Nephron (organoid): ENCODE results near the gene DYNLT4.
A peak's percentile ranks its signal among the peaks of the same experiment; 100 is the strongest.
"Not testable (repeated sequence)": the region's sequence is repeated elsewhere in the genome, so short reads cannot be mapped to it uniquely, and the experiment has no call there.

Source experiments
- H3K27ac Mint-ChIP-seq, 3 experiments: 2 replicates each; pipeline ENCODE4 v1.8.0; 2020; ENCODE audit warnings: mixed read lengths in 3 of 3, mild to moderate bottlenecking in 2 of 3, moderate library complexity in 1 of 3
- H3K27me3 Mint-ChIP-seq: 2 replicates; pipeline ENCODE4 v1.8.0; 2021; ENCODE audit warnings: low read depth, mild to moderate bottlenecking, moderate library complexity, mixed read lengths
- H3K36me3 Mint-ChIP-seq: 2 replicates; pipeline ENCODE4 v1.8.0; 2020; ENCODE audit warnings: low read depth, mixed read lengths
- H3K4me1 Mint-ChIP-seq: 2 replicates; pipeline ENCODE4 v1.8.0; 2020; ENCODE audit warnings: mixed read lengths
- H3K4me3 Mint-ChIP-seq, 3 experiments: 2 replicates each; pipeline ENCODE4 v1.8.0; 2020; ENCODE audit warnings: mild to moderate bottlenecking in 3 of 3, mixed read lengths in 3 of 3, moderate library complexity in 2 of 3
- H3K9me3 Mint-ChIP-seq: 2 replicates; pipeline ENCODE4 v1.8.0; 2020; ENCODE audit warnings: mixed read lengths
- TF ChIP-seq, protein P1 (sequence below), 3 experiments: fragments of 200-600 bp; sonication (generic); IDR thresholded peaks; one replicate each; pipeline ENCODE4 v1.5.0; 2021; ENCODE audit warnings: antibody characterized with exemption in 3 of 3; ENCODE audit not compliant: unreplicated experiment in 3 of 3

Gene DYNLT4

DNA sequence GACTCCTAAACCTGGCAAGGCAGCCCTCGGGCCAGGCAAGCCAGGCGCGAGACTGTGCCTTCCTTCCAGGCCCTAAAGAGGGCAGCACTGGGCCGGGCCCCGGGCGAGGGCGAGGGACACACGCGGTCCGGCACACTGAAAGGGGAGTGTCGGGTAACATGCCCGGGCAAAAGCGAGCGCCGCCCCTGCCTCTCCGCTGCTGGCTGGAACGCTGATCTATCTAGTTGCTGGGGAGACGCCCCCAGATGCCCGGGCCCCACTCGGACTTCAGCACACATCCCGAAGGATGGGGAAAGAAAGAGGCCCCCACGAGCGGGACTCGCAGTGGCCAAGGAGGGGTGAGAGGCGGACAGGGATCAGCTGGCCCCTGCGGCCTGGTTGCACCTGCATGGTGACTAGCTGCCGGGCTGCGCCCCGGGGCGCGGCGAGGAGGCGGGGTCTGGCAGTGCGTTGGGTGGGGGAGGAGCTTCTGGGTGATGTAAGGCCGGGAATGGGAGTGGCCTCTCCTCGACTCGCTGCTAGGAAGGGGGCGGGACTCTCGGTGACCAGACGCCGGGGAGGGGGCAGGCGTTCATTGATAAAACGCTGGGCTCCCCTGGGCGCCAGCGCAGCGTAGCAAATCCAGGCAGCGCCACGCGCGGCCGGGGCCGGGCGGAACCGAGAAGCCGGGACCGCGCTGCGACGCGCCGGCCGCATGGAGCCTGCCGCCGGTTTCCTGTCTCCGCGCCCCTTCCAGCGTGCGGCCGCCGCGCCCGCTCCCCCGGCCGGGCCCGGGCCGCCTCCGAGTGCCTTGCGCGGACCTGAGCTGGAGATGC, 7.2 kb downstream of the DYNLT4 start, which contains the start of gene PLK3:
PLK3 (plus strand) TSS at position 608 of the 815 bp plus-strand sequence; CDS start at position 695, 87 bp downstream.
- no peaks in the 10 kb centered on the region for H3K27me3 Mint-ChIP-seq
- peak within 1 kb of the TSS; percentile 94 to 99 (median 97) for H3K4me3 Mint-ChIP-seq

DNA sequence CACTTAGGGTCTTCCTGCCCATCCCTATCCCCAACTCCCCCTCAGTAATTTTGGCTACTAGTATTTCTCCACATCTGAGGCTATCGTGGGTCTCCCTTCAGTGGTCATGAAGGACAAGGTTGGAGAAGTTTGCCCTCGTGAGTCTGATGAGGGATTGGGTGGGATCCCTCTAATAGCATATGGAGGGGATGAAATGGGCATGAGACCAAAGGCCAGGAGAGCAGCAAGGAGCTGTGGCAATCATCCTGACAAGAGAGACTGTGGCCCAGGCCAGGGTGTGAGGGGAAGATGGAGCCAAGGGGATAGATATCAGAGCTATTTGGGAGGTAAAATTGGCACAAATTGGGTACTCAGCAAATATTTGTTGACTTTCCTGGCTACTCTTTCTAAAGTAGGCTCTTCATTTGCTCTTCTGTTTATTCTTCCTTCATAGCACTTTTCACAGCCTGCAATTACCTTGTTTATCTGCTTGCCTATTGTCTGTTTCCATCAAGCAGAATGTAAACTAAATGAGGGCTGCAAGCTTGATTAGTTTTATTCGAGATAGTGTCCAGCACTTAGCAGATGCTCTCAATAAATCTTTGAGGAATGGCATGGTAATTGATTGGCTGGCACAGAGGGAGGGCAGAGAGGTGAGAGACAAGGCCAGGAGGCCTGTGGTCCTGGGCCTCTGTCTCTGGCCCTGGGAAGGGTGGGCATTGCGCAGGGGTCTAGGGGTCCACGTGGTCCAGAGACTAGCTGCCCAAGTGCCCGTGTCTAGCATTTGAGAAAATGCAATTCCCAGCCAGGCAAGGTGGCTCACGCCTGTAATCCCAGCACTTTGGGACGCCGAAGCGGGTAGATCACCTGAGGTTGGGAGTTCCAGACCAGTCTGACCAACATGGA, 8.4 kb downstream of the DYNLT4 start:
- Mint-ChIP-seq H3K36me3 (peaks cover 12% of the 10 kb centered on the region), H3K27ac (peak overlapping the region; percentile 50 to 97 (median 90)), H3K4me3 (peak overlapping the region; percentile 94 to 99 (median 97)), H3K9me3 (no peaks in the 10 kb centered on the region), H3K27me3 (no peaks in the 10 kb centered on the region), H3K4me1 (peaks cover 27% of the 10 kb centered on the region)
- TF ChIP-seq, protein P1, sequence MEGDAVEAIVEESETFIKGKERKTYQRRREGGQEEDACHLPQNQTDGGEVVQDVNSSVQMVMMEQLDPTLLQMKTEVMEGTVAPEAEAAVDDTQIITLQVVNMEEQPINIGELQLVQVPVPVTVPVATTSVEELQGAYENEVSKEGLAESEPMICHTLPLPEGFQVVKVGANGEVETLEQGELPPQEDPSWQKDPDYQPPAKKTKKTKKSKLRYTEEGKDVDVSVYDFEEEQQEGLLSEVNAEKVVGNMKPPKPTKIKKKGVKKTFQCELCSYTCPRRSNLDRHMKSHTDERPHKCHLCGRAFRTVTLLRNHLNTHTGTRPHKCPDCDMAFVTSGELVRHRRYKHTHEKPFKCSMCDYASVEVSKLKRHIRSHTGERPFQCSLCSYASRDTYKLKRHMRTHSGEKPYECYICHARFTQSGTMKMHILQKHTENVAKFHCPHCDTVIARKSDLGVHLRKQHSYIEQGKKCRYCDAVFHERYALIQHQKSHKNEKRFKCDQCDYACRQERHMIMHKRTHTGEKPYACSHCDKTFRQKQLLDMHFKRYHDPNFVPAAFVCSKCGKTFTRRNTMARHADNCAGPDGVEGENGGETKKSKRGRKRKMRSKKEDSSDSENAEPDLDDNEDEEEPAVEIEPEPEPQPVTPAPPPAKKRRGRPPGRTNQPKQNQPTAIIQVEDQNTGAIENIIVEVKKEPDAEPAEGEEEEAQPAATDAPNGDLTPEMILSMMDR (IDR thresholded peaks at IDR 0.05; ENCODE audit: unreplicated experiment in 3 of 3), result no peak

More for the DNA sequence above, 7.2 kb downstream of the DYNLT4 start, which contains the start of gene PLK3:
- no peaks in the 10 kb centered on the region for H3K9me3 Mint-ChIP-seq
- peak within 1 kb of the TSS; percentile 90 to 99 (median 97) for H3K27ac Mint-ChIP-seq
- H3K36me3 Mint-ChIP-seq, result peaks cover 12% of the 10 kb centered on the region
- TF ChIP-seq, protein P1 (IDR thresholded peaks at IDR 0.05; ENCODE audit: unreplicated experiment in 3 of 3), result peak; percentile 88 to 95 (median 93)
- peaks cover 26% of the 10 kb centered on the region for H3K4me1 Mint-ChIP-seq

DNA sequence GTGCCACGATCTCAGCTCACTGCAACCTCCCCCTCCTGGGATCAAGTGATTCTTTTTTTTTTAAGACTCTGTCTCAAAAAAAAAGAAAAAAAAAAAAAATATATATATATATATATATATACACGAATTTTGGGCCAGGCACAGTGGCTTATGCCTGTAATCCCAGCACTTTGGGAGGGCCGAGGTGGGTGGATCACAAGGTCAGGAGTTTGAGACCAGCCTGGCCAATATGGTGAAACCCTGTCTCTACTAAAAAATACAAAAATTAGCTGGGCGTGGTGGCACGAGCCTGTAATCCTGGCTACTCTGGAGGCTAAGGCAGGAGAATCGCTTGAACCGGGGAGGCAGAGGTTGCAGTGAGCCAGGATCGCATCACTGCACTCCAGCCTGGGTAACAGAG, 9.3 kb downstream of the DYNLT4 start:
- peaks cover 27% of the 10 kb centered on the region for H3K4me1 Mint-ChIP-seq
- not testable (repeated sequence) for H3K36me3 Mint-ChIP-seq, H3K27me3 Mint-ChIP-seq, H3K9me3 Mint-ChIP-seq, H3K27ac Mint-ChIP-seq, H3K4me3 Mint-ChIP-seq

DNA sequence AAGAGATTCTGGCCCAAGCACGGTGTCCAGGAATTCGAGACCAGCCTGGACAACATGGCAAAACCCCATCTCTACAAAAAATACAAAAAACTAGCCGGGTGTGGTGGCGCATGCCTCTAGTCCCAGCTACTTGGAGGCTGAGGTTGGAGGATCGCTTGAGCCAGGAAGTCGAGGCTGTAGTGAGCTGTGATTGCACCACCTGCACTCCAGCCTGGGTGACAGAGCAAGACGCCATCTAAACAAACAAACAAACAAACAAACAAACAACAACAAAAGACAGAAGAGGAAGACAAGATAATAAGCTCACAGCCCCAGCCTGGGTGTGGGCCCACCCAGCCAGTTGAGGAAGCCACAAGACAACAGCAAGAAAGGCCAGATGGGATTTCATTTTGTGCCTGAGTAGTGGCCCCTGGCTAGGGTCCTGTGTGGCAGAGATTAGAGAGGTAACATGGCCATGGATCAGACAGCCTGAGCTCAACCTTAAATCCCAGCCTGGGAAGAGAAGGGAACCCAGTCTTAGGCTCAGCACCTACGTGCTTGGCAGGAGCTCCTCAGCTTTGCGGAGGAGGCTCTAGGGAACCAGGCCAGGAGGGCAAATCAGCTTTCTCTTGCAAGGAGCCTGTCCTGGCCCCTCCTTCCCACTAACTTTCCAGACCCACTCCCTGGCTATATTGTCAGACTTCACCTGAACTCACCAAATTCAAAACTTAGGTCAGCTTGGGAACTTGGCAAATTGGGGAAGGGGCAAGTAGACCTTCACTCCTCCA, 14.2 kb downstream of the DYNLT4 start:
- peak overlapping the region in 1 of 3 experiments; percentile 14 for H3K4me3 Mint-ChIP-seq
- H3K9me3 Mint-ChIP-seq, result no peaks in the 10 kb centered on the region
- peaks cover 11% of the 10 kb centered on the region for H3K4me1 Mint-ChIP-seq
- H3K36me3 Mint-ChIP-seq, result no peaks in the 10 kb centered on the region
- TF ChIP-seq, protein P1 (IDR thresholded peaks at IDR 0.05; ENCODE audit: unreplicated experiment in 3 of 3), result no peak
- H3K27ac Mint-ChIP-seq, result peak overlapping the region; percentile 26 to 65 (median 57)
- H3K27me3 Mint-ChIP-seq, result no peaks in the 10 kb centered on the region

DNA sequence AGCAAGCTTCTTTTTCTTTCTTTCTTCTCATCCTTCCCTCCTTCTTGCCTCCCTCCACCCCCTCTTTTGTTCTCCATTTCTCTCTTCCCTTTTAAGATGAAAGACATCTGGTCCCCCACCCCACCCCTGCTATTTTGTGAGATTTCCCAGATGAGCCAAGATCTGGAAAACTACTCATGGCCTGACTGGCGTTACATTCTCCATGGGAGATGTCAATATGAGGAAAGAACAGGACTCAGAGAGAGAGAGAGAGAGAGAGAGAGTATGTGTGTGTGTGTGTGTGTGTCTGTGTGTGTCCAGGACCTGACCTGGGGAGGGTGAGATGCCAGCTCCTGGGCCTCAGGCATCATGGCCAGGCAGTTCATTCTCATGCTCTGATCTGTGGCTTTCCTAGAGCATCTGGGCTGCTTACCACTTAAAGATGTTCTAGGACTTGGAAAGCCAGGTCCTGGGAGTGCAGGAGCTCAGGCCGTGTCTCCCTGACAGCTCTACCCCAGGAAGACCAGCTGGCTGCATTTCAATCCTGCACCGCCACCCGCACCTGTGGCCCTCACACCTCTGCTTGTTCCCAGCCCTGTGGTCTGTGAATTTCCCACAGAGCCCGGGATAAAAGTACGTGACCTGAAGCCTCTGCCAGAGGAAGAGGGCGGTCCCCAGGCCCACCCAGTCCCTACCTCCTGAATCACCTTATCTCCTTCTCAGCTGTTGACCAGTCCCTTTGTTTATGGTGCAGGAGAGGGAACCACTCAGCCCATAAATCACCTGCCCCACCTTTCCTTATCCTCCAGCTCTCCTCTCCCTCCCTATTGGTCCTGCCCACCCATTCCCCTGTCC, 16.0 kb downstream of the DYNLT4 start:
- Mint-ChIP-seq H3K4me3 (no peak overlapping the region), H3K36me3 (no peaks in the 10 kb centered on the region), H3K9me3 (no peaks in the 10 kb centered on the region), H3K4me1 (peaks cover 11% of the 10 kb centered on the region), H3K27me3 (peaks cover 3% of the 10 kb centered on the region), H3K27ac (peak overlapping the region in 1 of 3 experiments; percentile 59)
- TF ChIP-seq, protein P1 (IDR thresholded peaks at IDR 0.05; ENCODE audit: unreplicated experiment in 3 of 3), result no peak
